Activated CD8-positive, alpha-beta T cell treated with anti-CD3 and anti-CD28 coated beads for 36 hours (primary cell): ENCODE data around the gene COMMD8. TPM values are rescaled to one million over a fixed set of nuclear protein-coding genes. Genes with fewer than 3 reads are reported as not detected.
"Not testable (repeated sequence)": the region's sequence is repeated elsewhere in the genome, so short reads cannot be mapped to it uniquely, and the experiment has no call there.

Experiments
- ATAC-seq: fragments of 200-7000 bp; cut with Tn5 transposase; one replicate; pipeline ENCODE4 v1.10.0; 2021; ENCODE audit warnings: mild to moderate bottlenecking, moderate library complexity
- CTCF ChIA-PET: fragments of 350-600 bp; sonication (Branson Sonifier 250); formaldehyde crosslinking; loops from one replicate; lab custom pipeline; 2021; ENCODE audit warnings: antibody characterized with exemption; lab: Charles Lee
- POLR2A ChIA-PET: fragments of 350-600 bp; sonication (Branson Sonifier 250); formaldehyde crosslinking; loops from one replicate; lab custom pipeline; 2021; ENCODE audit warnings: antibody characterized with exemption; lab: Charles Lee
- DNase-seq: peaks from one replicate; pipeline ENCODE4 v3.0.0-alpha.2; 2020
- H3K27ac Mint-ChIP-seq: one replicate; pipeline ENCODE4 v1.8.0; 2021; ENCODE audit warnings: mild to moderate bottlenecking, mixed read lengths
- H3K27me3 Mint-ChIP-seq: one replicate; pipeline ENCODE4 v1.8.0; 2021; ENCODE audit warnings: mixed read lengths
- H3K36me3 Mint-ChIP-seq: one replicate; pipeline ENCODE4 v1.8.0; 2021; ENCODE audit warnings: low read depth, mixed read lengths
- H3K4me1 Mint-ChIP-seq: one replicate; pipeline ENCODE4 v1.8.0; 2021; ENCODE audit warnings: low read depth, mixed read lengths
- H3K4me3 Mint-ChIP-seq: one replicate; pipeline ENCODE4 v1.8.0; 2021; ENCODE audit warnings: mild to moderate bottlenecking, moderate library complexity, mixed read lengths
- H3K9me3 Mint-ChIP-seq: one replicate; pipeline ENCODE4 v1.8.0; 2021; ENCODE audit warnings: mixed read lengths
- CTCF ChIP-seq: fragments of 200-600 bp; IDR thresholded peaks from one replicate; pipeline ENCODE4 v1.8.0; 2022; ENCODE audit warnings: antibody characterized with exemption, mild to moderate bottlenecking
- intact Hi-C: fragments of 100-400 bp; cut with micrococcal nuclease; formaldehyde crosslinking; loops from one replicate; pipeline ENCODE4 v1.10.0; 2022
- total RNA-seq, 2 experiments: library from RNA; stranded (reverse); gene quantifications; one replicate each; pipeline ENCODE4 v1.2.3, GENCODE V29; 2021

The COMMD8 gene
- total RNA-seq, 2 experiments from 2014 or later: 30.5 to 32.8 TPM

GRCh38 chr4:47488706-47489105, 25.2 kb upstream of the COMMD8 start:
- POLR2A ChIA-PET: no interaction called here
- TF ChIP-seq CTCF: no peak
- CTCF ChIA-PET: interaction anchor here (0.7 kb wide), 1 partner anchor 76 kb away, joined by 4 read pairs; no protein-coding TSS in a partner anchor
- Mint-ChIP-seq H3K4me3 (no peak overlapping the region), H3K27me3 (no peaks in the 10 kb centered on the region), H3K36me3 (no peaks in the 10 kb centered on the region), H3K4me1 (peaks cover 28% of the 10 kb centered on the region), H3K9me3 (no peaks in the 10 kb centered on the region), H3K27ac (no peak overlapping the region)
- DNase-seq (no peak), ATAC-seq (no peak)
- intact Hi-C loops: loop anchor here (5.0 kb wide), 1 partner anchor 44 kb away; no protein-coding TSS in a partner anchor

GRCh38 chr4:47486727-47487126, 23.2 kb upstream of the COMMD8 start:
- DNase-seq, CTCF ChIA-PET, H3K36me3 Mint-ChIP-seq, POLR2A ChIA-PET, H3K9me3 Mint-ChIP-seq, H3K4me3 Mint-ChIP-seq, H3K27me3 Mint-ChIP-seq, ATAC-seq, H3K27ac Mint-ChIP-seq: not testable (repeated sequence)
- intact Hi-C loops: loop anchor here (5.0 kb wide), 1 partner anchor 46 kb away; no protein-coding TSS in a partner anchor
- H3K4me1 Mint-ChIP-seq: peaks cover 24% of the 10 kb centered on the region

GRCh38 chr4:47486231-47486673, 22.8 kb upstream of the COMMD8 start:
- peak overlapping the region; percentile 91 for H3K4me3 Mint-ChIP-seq
- ChIA-PET POLR2A (no interaction called here), CTCF (interaction anchor here (1.8 kb wide), 1 partner anchor 14 kb away, joined by 7 read pairs; no protein-coding TSS in a partner anchor)
- no peak for ATAC-seq
- H3K4me1 Mint-ChIP-seq: peaks cover 24% of the 10 kb centered on the region
- no peaks in the 10 kb centered on the region for H3K36me3 Mint-ChIP-seq
- intact Hi-C loops: loop anchor here (5.0 kb wide), 1 partner anchor 46 kb away; no protein-coding TSS in a partner anchor
- no peak for DNase-seq
- no peaks in the 10 kb centered on the region for H3K27me3 Mint-ChIP-seq
- H3K9me3 Mint-ChIP-seq: no peaks in the 10 kb centered on the region
- peak overlapping the region; percentile 27 for H3K27ac Mint-ChIP-seq
- no peak for TF ChIP-seq CTCF

- peak overlapping the region; percentile 87 for H3K27ac Mint-ChIP-seq
- no peak for ATAC-seq
- ChIA-PET POLR2A (interaction anchor here (2.8 kb wide), 1 partner anchor 23 kb away, joined by 10 read pairs; the partner anchor contains the start of gene COMMD8), CTCF (interaction anchor here (0.9 to 3.9 kb wide), 5 partner anchors 13 to 82 kb away, joined by 3 to 16 read pairs (median 4); partner anchors contain the start of gene COMMD8)
- peak overlapping the region; percentile 91 for H3K4me3 Mint-ChIP-seq
- H3K9me3 Mint-ChIP-seq: no peaks in the 10 kb centered on the region
- intact Hi-C loops: loop anchor here (5.0 kb wide), 1 partner anchor 47 kb away; no protein-coding TSS in a partner anchor
- no peaks in the 10 kb centered on the region for H3K27me3 Mint-ChIP-seq
- no peaks in the 10 kb centered on the region for H3K36me3 Mint-ChIP-seq
- no peak for TF ChIP-seq CTCF
- no peak for DNase-seq
- H3K4me1 Mint-ChIP-seq: peaks cover 24% of the 10 kb centered on the region
Measured at GRCh38 chr4:47485768-47486167, 22.3 kb upstream of the COMMD8 start.

GRCh38 chr4:47485047-47485692, 21.7 kb upstream of the COMMD8 start, which contains the start of gene ATP10D:
Gene ATP10D, plus strand, starts transcription at chr4:47485275. Its CDS starts 27,266 bp downstream, at chr4:47512541.
- TF ChIP-seq CTCF: no peak
- peak; percentile 99 for ATAC-seq
- H3K27me3 Mint-ChIP-seq: no peaks in the 10 kb centered on the region
- H3K4me1 Mint-ChIP-seq: peaks cover 19% of the 10 kb centered on the region
- H3K4me3 Mint-ChIP-seq: peak within 1 kb of the TSS; percentile 91
- CTCF ChIA-PET: interaction anchor here (0.7 to 3.9 kb wide), 8 partner anchors 13 to 82 kb away, joined by 3 to 16 read pairs (median 4); partner anchors contain the start of gene COMMD8
- H3K36me3 Mint-ChIP-seq: no peaks in the 10 kb centered on the region
- H3K9me3 Mint-ChIP-seq: no peaks in the 10 kb centered on the region
- intact Hi-C loops: loop anchor here (5.0 kb wide), 1 partner anchor 47 kb away; no protein-coding TSS in a partner anchor
- POLR2A ChIA-PET: interaction anchor here (0.6 to 2.8 kb wide), 2 partner anchors 22 to 492 kb away, joined by 3 to 10 read pairs; partner anchors contain the start of genes COMMD8 and GABRA4
- peak within 1 kb of the TSS; percentile 87 for H3K27ac Mint-ChIP-seq
- DNase-seq: peak; percentile 87
